Uterus (tissue), 2 donors: ENCODE data around the gene KCTD19.

Experiments used
- POLR2A ChIP-seq, 2 donors: fragments of 450-650 bp; IDR thresholded peaks; one replicate each; pipeline ENCODE4 v1.6.1; 2016; ENCODE audit warnings: antibody characterized with exemption in 2 of 2, mild to moderate bottlenecking in 1 of 2, moderate library complexity in 1 of 2
- TF ChIP-seq, protein P1 (sequence below), 4 experiments: fragments of 200-600 bp in 2 of 4; fragments of 450-650 bp in 2 of 4; sonication (generic) in 2 of 4; IDR thresholded peaks; one replicate each; pipeline ENCODE4 v1.5.1; 2016 to 2019; ENCODE audit warnings: antibody characterized with exemption in 4 of 4, mild to moderate bottlenecking in 2 of 4, moderate library complexity in 1 of 4

DNA sequence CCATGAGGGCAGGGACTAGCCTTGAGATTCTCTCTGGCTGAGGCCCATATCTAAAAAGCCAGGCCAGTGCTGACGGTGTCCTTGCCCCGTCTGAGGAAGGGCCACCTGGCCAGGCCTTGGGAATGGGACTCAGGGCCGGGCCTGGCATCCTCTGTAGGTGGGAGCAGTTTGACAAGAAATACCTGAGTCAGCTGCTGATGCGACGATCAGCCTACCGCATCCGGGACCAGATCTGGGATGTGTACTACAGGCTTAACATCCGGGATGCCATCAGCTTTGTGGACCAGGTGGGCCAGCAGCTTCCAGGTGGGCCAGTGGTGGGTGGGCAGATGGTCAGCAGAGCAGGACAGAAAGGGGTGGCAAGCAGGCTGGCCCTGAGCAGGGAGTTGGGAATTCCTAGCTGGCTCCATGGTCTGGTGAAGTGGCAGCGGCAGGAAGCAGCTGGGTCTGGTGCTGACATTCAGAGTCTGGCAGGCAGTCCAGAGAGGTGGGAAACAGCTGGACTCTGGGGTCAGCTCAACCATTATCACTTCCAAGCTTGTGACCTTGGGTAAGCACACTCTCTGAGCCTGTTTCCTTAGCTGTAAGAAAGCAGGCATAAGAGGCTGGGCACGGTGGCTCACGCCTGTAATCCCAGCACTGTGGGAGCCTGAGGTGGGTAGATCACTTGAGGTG lies 68.2 kb downstream of the KCTD19 start:
- TF ChIP-seq, protein P1, sequence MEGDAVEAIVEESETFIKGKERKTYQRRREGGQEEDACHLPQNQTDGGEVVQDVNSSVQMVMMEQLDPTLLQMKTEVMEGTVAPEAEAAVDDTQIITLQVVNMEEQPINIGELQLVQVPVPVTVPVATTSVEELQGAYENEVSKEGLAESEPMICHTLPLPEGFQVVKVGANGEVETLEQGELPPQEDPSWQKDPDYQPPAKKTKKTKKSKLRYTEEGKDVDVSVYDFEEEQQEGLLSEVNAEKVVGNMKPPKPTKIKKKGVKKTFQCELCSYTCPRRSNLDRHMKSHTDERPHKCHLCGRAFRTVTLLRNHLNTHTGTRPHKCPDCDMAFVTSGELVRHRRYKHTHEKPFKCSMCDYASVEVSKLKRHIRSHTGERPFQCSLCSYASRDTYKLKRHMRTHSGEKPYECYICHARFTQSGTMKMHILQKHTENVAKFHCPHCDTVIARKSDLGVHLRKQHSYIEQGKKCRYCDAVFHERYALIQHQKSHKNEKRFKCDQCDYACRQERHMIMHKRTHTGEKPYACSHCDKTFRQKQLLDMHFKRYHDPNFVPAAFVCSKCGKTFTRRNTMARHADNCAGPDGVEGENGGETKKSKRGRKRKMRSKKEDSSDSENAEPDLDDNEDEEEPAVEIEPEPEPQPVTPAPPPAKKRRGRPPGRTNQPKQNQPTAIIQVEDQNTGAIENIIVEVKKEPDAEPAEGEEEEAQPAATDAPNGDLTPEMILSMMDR (IDR thresholded peaks at IDR 0.05): no peak
- TF ChIP-seq POLR2A (IDR thresholded peaks at IDR 0.05): no peak
